HFF-Myc (cell line): ENCODE measurements around the gene TPMT.
"Not testable (repeated sequence)": the region's sequence is repeated elsewhere in the genome, so short reads cannot be mapped to it uniquely, and the experiment has no call there.

Source experiments
- DNase-seq: peaks from one replicate; pipeline ENCODE4 v3.0.0-alpha.2; 2011; ENCODE audit warnings: low read depth; ENCODE audit errors: extremely low read depth
- H3K4me3 ChIP-seq: replicated peaks from 2 replicates; pipeline ENCODE4 v1.5.1; 2011; ENCODE audit warnings: low read depth, mild to moderate bottlenecking, control low read depth, low read length
- TF ChIP-seq, protein P1 (sequence below): IDR thresholded peaks from 2 replicates; pipeline ENCODE4 v1.5.1; 2012; ENCODE audit warnings: mild to moderate bottlenecking, low read depth, low read length, control low read depth; ENCODE audit errors: missing control alignments

The TPMT gene

DNA sequence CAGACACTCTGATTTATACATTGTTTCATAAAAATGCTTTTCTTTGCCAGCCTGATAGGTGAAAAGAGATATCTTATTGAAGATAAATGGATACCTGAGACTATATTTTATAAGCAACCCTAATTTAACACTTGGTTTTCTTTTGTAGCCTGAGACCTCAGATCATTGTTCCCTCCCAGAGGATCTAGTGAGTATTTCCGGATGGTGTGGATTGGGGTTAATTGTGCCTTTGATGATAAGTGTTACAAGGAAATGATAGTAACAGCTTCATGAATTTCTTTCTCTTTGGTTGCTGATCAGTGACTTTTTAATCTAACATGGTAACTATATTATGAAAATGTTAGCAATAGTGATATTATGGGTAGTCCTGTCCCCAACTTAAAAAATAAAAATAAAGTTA lies 30.7 kb upstream of the TPMT start:
- no peak overlapping the region for H3K4me3 ChIP-seq
- DNase-seq, result no peak
- TF ChIP-seq, protein P1, sequence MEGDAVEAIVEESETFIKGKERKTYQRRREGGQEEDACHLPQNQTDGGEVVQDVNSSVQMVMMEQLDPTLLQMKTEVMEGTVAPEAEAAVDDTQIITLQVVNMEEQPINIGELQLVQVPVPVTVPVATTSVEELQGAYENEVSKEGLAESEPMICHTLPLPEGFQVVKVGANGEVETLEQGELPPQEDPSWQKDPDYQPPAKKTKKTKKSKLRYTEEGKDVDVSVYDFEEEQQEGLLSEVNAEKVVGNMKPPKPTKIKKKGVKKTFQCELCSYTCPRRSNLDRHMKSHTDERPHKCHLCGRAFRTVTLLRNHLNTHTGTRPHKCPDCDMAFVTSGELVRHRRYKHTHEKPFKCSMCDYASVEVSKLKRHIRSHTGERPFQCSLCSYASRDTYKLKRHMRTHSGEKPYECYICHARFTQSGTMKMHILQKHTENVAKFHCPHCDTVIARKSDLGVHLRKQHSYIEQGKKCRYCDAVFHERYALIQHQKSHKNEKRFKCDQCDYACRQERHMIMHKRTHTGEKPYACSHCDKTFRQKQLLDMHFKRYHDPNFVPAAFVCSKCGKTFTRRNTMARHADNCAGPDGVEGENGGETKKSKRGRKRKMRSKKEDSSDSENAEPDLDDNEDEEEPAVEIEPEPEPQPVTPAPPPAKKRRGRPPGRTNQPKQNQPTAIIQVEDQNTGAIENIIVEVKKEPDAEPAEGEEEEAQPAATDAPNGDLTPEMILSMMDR, result no peak

DNA sequence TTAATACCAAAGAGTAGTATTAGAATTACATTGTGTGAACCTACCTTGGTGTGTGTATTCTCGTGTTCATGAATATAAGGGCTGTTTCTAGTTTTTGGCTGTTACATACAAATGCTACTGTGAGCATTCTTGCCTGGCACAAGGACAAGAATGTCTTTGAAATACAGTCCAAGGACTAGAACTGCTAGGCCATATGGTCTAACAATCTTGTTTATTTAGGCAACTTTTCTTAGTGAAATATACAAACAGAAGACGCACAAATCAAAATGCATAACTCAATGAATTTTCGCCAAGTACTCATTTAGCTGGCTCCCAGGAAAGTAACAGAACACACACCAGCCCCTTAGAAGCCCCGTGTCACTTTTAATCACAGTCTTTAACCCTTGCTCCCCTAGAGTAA lies 28.9 kb upstream of the TPMT start:
- TF ChIP-seq, protein P1, result no peak
- H3K4me3 ChIP-seq, result no peak overlapping the region
- DNase-seq, result no peak

DNA sequence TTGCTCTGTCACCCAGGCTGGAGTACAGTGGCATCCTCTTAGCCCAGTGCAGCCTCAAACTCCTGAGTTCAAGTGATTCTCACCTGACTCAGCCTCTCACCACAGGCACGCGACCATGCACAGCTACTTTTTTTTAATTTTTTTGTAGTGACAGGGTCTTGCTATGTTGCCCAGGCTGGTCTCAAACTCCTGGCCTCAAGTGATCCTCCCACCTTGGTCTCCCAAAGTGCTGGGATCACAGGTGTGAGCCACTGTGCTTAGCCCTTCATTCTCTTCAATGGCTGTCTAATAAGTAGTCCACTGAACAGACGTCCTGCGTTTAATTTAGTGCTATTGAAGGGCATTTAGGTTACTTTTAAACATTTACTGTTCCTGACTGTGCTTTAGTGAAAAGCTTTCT lies 27.7 kb upstream of the TPMT start:
- H3K4me3 ChIP-seq, result no peak overlapping the region
- TF ChIP-seq, protein P1, result no peak
- DNase-seq, result no peak

DNA sequence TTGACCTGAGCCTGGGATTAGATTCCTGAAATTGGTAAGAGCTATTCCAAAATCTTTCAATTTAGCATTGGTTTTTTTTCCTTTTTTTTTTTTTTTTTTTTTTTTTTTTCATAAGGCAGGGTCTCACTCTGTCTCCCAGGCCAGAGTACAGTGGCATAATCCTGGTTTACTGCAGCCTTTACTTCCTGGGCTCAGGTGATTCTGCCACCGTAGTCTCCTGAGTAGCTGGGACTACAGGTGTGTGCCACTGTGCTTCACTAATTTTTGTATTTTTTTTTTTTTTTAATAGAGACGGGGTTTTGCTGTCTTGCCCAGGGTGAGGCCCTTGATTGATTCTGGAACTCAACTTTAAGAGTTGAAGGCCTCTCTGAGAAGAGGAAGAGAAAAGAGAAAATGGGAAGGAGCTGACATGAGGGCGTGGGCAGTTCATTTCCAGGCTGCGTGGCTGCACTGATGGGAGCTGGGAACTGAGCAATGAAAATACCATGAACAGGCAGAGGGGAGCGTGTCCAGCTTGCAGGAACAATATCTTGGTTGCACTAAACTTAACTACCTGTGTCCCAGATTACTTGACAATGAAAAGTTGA lies 25.0 kb upstream of the TPMT start:
- H3K4me3 ChIP-seq, result no peak overlapping the region
- DNase-seq, result no peak
- TF ChIP-seq, protein P1, result no peak

DNA sequence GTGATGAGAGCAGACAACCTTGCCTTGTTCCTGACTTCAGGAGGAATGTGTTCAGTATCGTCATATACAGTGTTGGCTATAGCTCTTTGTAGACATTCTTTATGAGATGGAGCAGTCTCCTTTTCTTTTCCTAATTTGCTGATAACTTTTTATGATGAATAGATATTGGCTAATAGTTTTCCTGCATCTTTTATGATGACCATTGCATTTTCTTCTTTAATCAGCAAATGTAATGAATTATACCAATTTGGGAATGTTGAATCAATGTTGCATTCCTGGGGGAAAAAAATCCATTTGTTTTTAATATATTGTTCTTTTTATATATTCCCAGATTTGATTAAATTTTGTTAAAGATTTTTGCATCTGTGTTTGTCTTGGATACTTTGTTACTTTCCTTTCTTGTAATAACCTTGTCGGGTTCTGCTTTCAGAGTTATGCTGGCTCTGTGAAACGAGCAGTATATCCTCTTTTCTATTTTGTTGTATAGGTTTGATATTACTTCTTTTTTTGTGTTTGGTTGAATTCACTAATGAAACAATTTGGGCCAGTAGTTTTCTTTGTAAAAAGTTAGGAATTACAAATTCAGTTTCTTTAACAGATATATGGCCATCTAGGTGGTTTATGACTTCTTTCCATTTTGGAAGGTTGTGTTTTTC lies 24.2 kb upstream of the TPMT start:
- no peak for DNase-seq
- no peak overlapping the region for H3K4me3 ChIP-seq
- TF ChIP-seq, protein P1, result no peak

DNA sequence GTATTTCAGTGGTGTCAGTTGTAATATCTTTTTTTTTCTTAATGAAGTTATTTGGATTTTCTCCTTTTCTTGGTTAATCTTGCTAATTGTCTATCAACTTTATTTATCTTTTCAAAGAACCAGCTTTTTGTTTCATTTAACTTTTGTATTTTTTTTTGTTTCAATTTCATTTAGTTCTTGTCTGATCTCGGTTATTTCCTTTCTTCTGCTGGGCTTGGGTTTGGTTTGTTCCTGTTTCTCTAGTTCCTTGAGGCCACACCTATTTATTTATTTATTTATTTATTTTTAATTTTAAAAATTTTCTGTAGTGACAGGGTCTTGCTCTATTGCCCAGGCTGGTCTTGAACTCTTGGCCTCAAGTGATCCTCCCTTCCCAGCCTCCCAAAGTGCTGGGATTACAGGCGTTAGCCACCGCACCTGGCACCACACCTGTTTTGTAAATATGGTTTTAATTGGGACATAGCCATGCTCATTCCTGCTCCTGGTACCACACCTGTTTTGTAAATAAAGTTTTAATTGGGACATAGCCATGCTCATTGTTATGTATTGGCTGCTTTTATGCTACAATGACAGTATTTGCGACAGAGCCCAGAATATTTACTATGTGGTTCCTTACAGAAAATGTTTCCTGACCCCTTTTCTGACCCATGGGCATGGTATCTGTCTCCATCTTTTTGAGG lies 22.5 kb upstream of the TPMT start:
- no peak overlapping the region for H3K4me3 ChIP-seq
- TF ChIP-seq, protein P1, result no peak
- DNase-seq, result no peak

DNA sequence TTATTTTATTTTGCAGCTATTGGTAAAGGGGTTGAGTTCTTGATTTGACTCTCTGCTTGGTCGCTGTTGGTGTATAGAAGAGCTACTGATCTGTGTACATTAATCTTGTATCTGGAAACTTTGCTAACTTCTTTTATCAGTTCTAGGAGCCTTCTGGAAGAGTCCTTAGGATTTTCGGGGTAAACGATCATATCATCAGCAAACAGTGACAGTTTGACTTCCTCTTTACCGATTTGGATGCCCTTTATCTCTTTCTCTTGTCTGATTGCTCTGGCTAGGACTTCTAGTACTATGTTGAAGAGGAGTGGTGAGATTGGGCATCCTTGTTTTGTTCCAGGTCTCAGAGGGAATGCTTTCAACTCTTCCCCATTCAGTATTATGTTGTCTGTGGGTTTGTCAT lies 21.3 kb upstream of the TPMT start:
- not testable (repeated sequence) for DNase-seq, H3K4me3 ChIP-seq
